SU-DHL-6 (cell line): ENCODE measurements around the gene ADGRD2.

Experiments used
- H2AFZ ChIP-seq: fragments of 200-600 bp; sonication (generic); 2 replicates; pipeline ENCODE4 v1.6.1; 2014; ENCODE audit warnings: low read depth, mild to moderate bottlenecking, moderate library complexity, mixed read lengths, antibody characterized with exemption, low read length; ENCODE audit not compliant: severe bottlenecking
- H3F3A ChIP-seq: fragments of 200-600 bp; shearing (Covaris generic); 2 replicates; pipeline ENCODE4 v1.6.0; 2016; ENCODE audit warnings: antibody characterized with exemption, mild to moderate bottlenecking; ENCODE audit not compliant: insufficient read depth
- H3K27ac ChIP-seq: fragments of 200-600 bp; sonication (generic); 2 replicates; pipeline ENCODE4 v1.5.1; 2016; ENCODE audit warnings: low read depth, mild to moderate bottlenecking, low read length, moderate library complexity, mixed read lengths
- H3K27me3 ChIP-seq: fragments of 200-600 bp; sonication (generic), shearing (Covaris generic); 2 replicates; pipeline ENCODE4 v1.6.0; 2014; ENCODE audit warnings: mild to moderate bottlenecking, low read length
- H3K36me3 ChIP-seq: fragments of 200-600 bp; sonication (generic); 2 replicates; pipeline ENCODE4 v1.6.1; 2014; ENCODE audit warnings: mild to moderate bottlenecking, low read length, mixed read lengths
- H3K4me2 ChIP-seq: fragments of 300-600, 200-600 bp; shearing (Covaris generic), sonication (generic); 2 replicates; pipeline ENCODE4 v1.6.0; 2014; ENCODE audit warnings: low read length, low read depth, mild to moderate bottlenecking; ENCODE audit not compliant: poor library complexity, severe bottlenecking
- H3K4me3 ChIP-seq: fragments of 200-600 bp; sonication (generic); 2 replicates; pipeline ENCODE4 v1.5.1; 2014; ENCODE audit warnings: antibody characterized with exemption, low read length, mild to moderate bottlenecking, mixed read lengths; ENCODE audit not compliant: insufficient read depth, poor library complexity, severe bottlenecking
- H3K79me2 ChIP-seq: fragments of 200-600 bp; sonication (generic); 2 replicates; pipeline ENCODE4 v1.6.1; 2014; ENCODE audit warnings: mild to moderate bottlenecking, low read length, moderate library complexity; ENCODE audit not compliant: insufficient read depth
- H3K9ac ChIP-seq: fragments of 200-600 bp; sonication (generic); 2 replicates; pipeline ENCODE4 v1.7.0; 2014; ENCODE audit warnings: mild to moderate bottlenecking, low read length
- H3K9me2 ChIP-seq: fragments of 200-600 bp; sonication (generic); replicated peaks from 2 replicates; pipeline ENCODE4 v1.6.1; 2014; ENCODE audit warnings: low read length; ENCODE audit not compliant: insufficient read depth
- H3K9me3 ChIP-seq: fragments of 200-600 bp; sonication (generic); 2 replicates; pipeline ENCODE4 v1.6.1; 2014; ENCODE audit warnings: low read length, mixed read lengths; ENCODE audit not compliant: insufficient read depth
- H4K20me1 ChIP-seq: fragments of 200-600 bp; sonication (generic); 2 replicates; pipeline ENCODE4 v1.6.1; 2014; ENCODE audit warnings: low read depth, mild to moderate bottlenecking, antibody characterized with exemption, low read length, moderate library complexity, mixed read lengths
- CTCF ChIP-seq: fragments of 200-600 bp; sonication (generic); IDR thresholded peaks from one replicate; pipeline ENCODE4 v1.5.1; 2017; ENCODE audit warnings: antibody characterized with exemption, mild to moderate bottlenecking, low read length, moderate library complexity; ENCODE audit not compliant: insufficient read depth, poor library complexity, severe bottlenecking
- EZH2phosphoT487 ChIP-seq: fragments of 200-600 bp; sonication (generic), shearing (Covaris generic); conservative IDR thresholded peaks from 2 replicates; pipeline ENCODE4 v1.6.1; 2018; ENCODE audit warnings: mild to moderate bottlenecking, antibody characterized with exemption, low read length, moderate library complexity, mixed read lengths

Gene ADGRD2

GRCh38 chr9:124457079-124457886 lies 7.0 kb downstream of the ADGRD2 start:
- no peaks in the 10 kb centered on the region for H3K36me3 ChIP-seq
- no peaks in the 10 kb centered on the region for H3F3A ChIP-seq
- no peaks in the 10 kb centered on the region for H3K27me3 ChIP-seq
- H3K9ac ChIP-seq, result no peak overlapping the region
- H3K27ac ChIP-seq, result no peak overlapping the region
- H3K4me2 ChIP-seq, result no peak overlapping the region
- H2AFZ ChIP-seq, result no peak overlapping the region
- H3K9me2 ChIP-seq, result no peaks in the 10 kb centered on the region
- H3K4me3 ChIP-seq, result no peak overlapping the region
- TF ChIP-seq EZH2phosphoT487 (no peak), CTCF (no peak)
- H4K20me1 ChIP-seq, result no peaks in the 10 kb centered on the region
- no peaks in the 10 kb centered on the region for H3K9me3 ChIP-seq
- no peaks in the 10 kb centered on the region for H3K79me2 ChIP-seq

- no peaks in the 10 kb centered on the region for H3F3A ChIP-seq
- no peak overlapping the region for H3K4me3 ChIP-seq
- no peak for TF ChIP-seq CTCF
- TF ChIP-seq EZH2phosphoT487, result no peak
- H3K9me2 ChIP-seq, result no peaks in the 10 kb centered on the region
- H3K27ac ChIP-seq, result no peak overlapping the region
- H3K36me3 ChIP-seq, result no peaks in the 10 kb centered on the region
- no peaks in the 10 kb centered on the region for H3K9me3 ChIP-seq
- H3K79me2 ChIP-seq, result no peaks in the 10 kb centered on the region
- H3K9ac ChIP-seq, result no peak overlapping the region
- no peaks in the 10 kb centered on the region for H4K20me1 ChIP-seq
- H2AFZ ChIP-seq, result no peak overlapping the region
- no peak overlapping the region for H3K4me2 ChIP-seq
- H3K27me3 ChIP-seq, result no peaks in the 10 kb centered on the region
Measured at GRCh38 chr9:124457887-124458431, 7.7 kb downstream of the ADGRD2 start.

GRCh38 chr9:124458441-124458840 lies 8.2 kb downstream of the ADGRD2 start:
- no peak overlapping the region for H3K4me3 ChIP-seq
- no peaks in the 10 kb centered on the region for H3K9me2 ChIP-seq
- H3F3A ChIP-seq, result no peaks in the 10 kb centered on the region
- H3K27me3 ChIP-seq, result no peaks in the 10 kb centered on the region
- H3K4me2 ChIP-seq, result no peak overlapping the region
- H3K36me3 ChIP-seq, result no peaks in the 10 kb centered on the region
- no peak overlapping the region for H2AFZ ChIP-seq
- H4K20me1 ChIP-seq, result no peaks in the 10 kb centered on the region
- H3K79me2 ChIP-seq, result no peaks in the 10 kb centered on the region
- H3K9ac ChIP-seq, result no peak overlapping the region
- H3K9me3 ChIP-seq, result no peaks in the 10 kb centered on the region
- no peak for TF ChIP-seq CTCF
- no peak for TF ChIP-seq EZH2phosphoT487
- no peak overlapping the region for H3K27ac ChIP-seq
